IPS DF 19.7 (cell line): ENCODE measurements around the gene TMBIM6.
"Not testable (repeated sequence)": the region's sequence is repeated elsewhere in the genome, so short reads cannot be mapped to it uniquely, and the experiment has no call there.

ENCODE experiments used
- DNase-seq: peaks from one replicate; pipeline ENCODE4 v3.0.0-alpha.2; 2013; ENCODE audit warnings: low read depth, low spot score

The TMBIM6 gene

GRCh38 chr12:49728446-49728845 lies 12.9 kb upstream of the TMBIM6 start:
- DNase-seq, result no peak

DNA sequence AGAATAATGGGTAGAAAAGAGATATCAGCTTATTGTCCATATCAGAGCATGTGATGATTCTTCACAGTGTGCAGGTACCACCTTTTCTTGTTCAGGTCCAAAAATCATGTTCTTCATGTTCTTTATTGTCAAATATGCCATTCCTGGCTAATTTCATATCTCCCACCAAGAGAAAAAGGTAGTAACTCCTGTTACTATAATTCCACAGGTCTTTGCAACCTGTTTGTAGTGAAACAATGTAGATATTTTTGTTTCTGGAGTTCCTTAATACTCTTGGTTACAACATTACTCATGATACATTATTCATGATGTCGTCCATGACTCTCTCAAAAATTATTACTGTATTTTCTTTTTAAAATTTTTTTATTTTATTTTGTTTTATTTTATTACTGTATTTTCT lies 11.3 kb upstream of the TMBIM6 start:
- no peak for DNase-seq

- DNase-seq, result no peak
Measured at GRCh38 chr12:49730568-49731101, 10.7 kb upstream of the TMBIM6 start.

GRCh38 chr12:49733219-49734017 lies 7.9 kb upstream of the TMBIM6 start:
- no peak for DNase-seq

GRCh38 chr12:49734900-49735299 lies 6.5 kb upstream of the TMBIM6 start:
- not testable (repeated sequence) for DNase-seq

DNA sequence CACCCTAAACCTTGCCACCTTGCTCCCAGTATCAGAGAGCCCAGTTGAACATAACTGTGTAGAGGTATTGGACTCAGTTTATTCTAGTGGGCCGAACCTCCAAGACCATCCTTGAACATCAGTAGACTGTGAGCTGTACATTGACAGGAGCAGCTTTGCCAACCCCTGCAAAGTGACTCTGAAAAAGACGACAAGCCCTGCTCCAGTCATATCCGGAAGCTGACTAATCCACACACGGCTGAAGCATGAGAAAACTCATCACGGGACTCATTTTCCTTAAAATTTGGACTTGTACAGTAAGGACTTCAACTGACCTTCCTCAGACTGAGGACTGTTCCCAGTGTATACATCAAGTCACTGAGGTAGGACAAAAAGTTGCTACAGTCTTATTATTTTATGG lies 2.6 kb upstream of the TMBIM6 start:
- not testable (repeated sequence) for DNase-seq

DNA sequence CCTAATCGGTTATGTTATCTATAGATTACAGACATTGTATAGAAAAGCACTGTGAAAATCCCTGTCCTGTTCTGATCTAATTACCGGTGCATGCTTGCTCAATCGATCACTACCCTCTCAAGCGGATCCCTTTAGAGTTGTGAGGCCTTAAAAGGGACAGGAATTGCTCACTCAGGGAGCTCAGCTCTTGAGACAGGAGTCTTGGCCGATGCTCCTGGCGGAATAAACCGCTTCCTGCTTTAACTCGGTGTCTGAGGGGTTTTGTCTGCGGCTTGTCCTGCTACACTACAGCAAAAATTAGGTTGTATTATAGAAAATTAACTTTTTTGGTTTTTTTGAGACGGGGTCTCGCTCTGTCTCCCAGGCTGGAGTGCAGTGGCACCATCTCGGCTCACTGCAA lies 1.1 kb upstream of the TMBIM6 start:
- DNase-seq, result not testable (repeated sequence)

- peak; percentile 12 for DNase-seq
Measured at GRCh38 chr12:49741882-49742620, 694 bp downstream of the TMBIM6 start.

DNA sequence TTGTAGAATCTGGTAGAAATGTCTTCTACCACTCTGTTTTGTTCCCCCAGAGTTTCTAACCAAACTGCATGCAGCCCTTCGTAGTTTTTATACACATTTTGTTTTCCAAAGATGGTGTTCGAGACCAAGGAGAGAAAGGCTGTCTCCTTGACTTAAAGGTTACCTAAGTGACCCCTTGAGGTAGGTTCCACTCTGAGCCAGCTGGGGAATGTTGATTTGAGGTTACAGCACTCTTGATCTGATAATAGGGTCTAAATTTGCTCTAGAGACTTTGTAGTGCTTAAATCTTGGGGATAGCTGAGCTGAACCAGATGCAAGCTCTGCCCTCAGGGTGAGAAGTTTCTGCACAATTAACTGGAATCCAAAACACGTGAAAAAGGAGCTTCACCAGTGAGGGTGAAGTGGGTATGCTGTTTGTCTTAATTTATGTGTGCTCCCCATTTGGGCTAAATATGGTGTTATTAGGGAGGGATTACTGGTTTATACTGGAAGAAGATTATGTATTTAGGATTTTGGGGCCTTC lies 3.1 kb downstream of the TMBIM6 start:
- no peak for DNase-seq

DNA sequence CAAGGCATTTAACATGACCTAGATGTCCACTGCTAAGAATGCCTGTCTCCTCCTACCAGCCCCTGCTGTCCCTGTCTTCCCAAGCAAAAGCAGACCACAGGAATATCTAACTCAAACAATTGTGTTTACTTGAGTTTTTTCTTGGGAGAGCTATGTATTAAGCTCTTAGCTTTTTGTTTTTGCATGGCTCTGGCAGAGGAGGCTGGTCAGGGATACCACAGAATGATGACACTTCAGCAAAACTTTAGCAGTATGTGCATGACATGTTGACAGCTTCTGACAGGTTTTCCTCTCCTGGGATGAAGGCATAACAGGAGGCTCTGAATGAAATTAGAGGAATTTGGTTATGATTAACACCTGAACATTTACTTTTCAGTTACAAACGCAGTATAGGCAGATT lies 6.9 kb downstream of the TMBIM6 start:
- no peak for DNase-seq

- DNase-seq, result no peak
Measured at GRCh38 chr12:49748800-49749199, 7.4 kb downstream of the TMBIM6 start.

GRCh38 chr12:49750027-49750995 lies 9.0 kb downstream of the TMBIM6 start:
- DNase-seq, result no peak

DNA sequence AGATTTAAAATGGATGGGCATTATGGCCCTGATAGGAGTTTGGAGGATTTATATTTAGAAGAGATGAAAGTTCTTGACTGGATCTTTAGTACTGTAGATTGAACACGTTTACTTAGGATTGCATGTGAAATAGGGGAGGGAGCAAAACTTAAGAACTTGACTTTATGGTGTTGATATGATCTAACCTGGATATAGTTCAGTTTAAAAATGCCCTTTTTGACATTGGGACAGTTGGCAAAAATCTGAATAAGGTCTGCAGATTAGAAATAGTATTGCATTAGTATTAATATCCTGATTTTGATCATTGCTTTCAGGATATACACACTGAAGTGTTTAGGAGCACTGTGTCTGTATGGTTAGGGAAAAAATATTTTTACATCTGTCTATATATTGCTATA lies 9.6 kb downstream of the TMBIM6 start:
- no peak for DNase-seq

DNA sequence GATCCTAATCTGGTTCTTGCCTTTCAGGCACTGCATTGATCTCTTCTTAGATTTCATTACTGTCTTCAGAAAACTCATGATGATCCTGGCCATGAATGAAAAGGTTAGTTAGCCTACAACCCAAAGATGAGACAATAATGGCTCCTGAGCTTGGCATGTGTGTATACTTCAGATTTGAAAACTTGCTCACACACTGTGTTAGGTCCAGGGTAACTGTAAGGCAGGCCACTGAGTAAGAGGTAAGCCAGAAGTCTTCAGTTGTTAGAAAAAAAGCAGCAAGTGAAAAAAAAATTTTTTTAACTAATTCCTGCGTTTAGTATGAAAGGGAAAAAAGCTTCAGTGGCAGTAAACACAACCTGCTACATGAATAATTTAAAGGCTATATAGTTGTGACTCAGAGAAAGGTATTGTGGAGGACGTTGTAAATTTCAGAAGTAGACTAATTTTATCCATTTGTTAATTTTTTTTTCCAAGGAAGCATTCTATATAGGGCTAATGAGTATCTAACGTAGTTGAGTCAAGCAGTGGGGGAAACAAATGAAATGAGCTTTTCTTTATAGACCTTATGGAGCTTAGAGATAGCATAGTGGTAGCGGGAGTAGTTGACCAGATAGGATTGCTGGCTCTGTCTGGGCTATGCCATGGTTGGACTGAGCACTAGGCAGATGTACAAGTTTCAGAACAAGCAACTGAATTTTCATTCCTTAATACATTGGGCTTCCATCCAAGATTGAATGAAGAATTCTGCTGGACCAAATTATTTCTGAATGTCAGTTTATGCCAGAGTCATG lies 20.5 kb downstream of the TMBIM6 start:
- no peak for DNase-seq

DNA sequence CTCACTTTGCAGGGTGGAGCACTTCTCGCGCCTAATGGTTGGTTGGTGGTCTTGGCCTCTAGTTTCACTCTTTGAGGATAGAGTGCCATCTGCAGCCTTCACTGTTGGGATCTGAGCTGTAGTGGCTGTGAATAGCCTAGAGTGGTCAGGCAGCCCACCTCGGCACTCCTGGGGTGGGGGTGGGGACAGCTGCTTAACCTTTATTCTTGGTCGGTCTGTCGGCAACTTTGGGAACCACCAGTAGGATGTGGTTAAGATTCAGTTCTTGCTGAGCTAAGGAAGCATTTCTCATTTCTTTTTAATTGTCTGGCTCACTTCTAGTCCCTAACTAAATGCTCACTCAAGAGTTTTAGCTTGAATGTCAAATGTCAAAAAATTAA lies 21.1 kb downstream of the TMBIM6 start:
- DNase-seq, result no peak

DNA sequence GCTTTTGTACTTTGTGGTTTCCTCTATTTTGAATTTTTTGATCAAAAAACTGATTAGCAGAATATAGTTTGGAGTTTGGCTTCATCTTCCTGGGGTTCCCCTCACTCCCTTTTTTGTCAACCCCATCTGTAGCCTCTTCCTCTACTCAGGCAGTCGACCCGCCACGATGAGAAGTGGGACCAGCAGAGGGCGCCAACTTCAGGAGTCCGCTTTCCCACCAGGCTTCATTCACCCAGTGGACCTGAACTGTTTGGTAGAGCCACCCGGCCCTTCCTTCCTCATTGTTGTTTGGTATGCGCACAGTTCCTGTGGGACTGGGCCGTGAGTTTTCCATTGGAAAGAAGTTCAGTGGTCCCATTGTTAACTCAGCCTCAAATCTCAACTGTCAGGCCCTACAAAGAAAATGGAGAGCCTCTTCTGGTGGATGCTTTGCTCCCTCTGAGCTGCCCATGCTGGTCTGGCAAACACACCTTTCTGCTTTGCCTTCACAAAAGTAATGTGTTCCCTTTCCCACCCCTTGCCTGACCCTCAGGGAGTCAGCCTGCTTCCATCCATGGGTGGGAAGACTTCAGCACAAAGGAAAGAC lies 21.7 kb downstream of the TMBIM6 start:
- DNase-seq, result no peak

- DNase-seq, result no peak
Measured at GRCh38 chr12:49764126-49764525, 22.8 kb downstream of the TMBIM6 start.

DNA sequence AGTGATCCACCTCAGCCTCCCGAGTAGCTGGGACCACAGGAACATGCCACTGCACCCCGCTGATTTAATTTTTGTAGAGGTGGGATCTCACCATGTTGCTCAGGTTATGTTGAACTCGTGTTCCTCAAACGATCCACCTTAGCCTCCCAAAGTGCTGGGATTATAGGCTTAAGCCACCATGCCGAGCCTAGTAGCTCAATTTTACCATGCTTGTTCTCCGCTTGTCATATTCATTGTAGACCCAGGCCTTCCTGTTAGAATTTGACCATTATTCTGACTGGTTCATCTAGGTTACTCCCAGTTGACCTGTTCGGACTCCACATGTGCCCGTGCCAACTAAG lies 24.7 kb downstream of the TMBIM6 start:
- DNase-seq, result no peak

DNA sequence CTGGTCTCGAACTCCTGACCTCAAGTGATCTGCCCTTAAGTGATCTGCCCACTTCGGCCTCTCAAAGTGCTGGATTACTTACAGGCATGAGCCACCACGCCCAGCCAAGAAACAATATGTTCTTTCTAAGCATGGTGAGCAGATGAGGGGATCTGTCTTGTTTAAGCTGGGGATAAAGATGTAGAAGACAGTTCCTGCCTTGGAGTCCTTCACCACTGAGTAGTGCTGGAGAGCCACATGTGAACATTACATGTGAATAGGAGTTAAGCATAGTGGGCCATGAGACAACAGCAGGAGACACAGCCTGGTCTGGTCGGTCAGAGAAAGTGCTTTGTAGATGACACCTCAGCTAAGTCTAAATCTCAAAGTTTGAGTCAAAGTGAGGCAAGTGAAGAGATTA lies 26.0 kb downstream of the TMBIM6 start:
- DNase-seq, result no peak

DNA sequence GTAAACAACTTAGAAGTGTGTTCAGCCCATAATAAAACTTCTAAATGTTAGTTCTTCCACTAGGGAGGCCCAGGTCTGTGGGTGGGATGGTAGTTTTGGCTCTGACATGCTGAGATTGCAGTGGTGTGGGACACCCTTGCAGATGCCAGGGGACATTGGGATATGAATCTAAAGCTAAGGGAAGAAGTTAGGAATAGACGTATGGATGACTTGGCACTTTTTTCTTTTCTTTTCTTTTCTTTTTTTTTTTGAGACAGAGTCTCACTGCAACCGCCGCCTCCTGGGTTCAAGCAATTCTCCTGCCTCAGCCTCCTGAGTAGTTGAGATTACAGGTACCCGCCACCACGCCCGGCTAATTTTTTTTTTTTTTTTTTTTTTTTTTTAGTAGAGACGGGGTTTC lies 31.7 kb downstream of the TMBIM6 start:
- DNase-seq, result not testable (repeated sequence)
